Mucosa of descending colon (tissue), 3 donors: ENCODE data around the gene ERBB3. TPM values are rescaled to one million over a fixed set of nuclear protein-coding genes. Genes with fewer than 3 reads are reported as not detected.
A peak's percentile ranks its signal among the peaks of the same experiment; 100 is the strongest.

Experiments
- ATAC-seq: fragments of 200-7000 bp; cut with Tn5 transposase; one replicate; pipeline ENCODE4 v1.9.1; 2020; ENCODE audit warnings: mild to moderate bottlenecking, moderate library complexity
- DNase-seq, 3 donors: peaks; one replicate each; pipeline ENCODE4 v3.0.0-alpha.2; 2020
- H3K36me3 ChIP-seq: fragments of 200-600 bp; one replicate; pipeline ENCODE4 v1.8.0; 2021; ENCODE audit warnings: low read depth, mild to moderate bottlenecking
- H3K4me1 ChIP-seq: fragments of 200-600 bp; one replicate; pipeline ENCODE4 v1.8.0; 2021; ENCODE audit warnings: low read depth, mild to moderate bottlenecking
- H3K4me3 ChIP-seq: fragments of 200-600 bp; one replicate; pipeline ENCODE4 v1.8.0; 2021; ENCODE audit warnings: mild to moderate bottlenecking
- H3K9me3 ChIP-seq: fragments of 200-600 bp; one replicate; pipeline ENCODE4 v1.8.0; 2021; ENCODE audit warnings: mild to moderate bottlenecking
- CTCF ChIP-seq: fragments of 200-600 bp; IDR thresholded peaks from one replicate; pipeline ENCODE4 v1.8.0; 2022; ENCODE audit warnings: antibody characterized with exemption, mild to moderate bottlenecking
- intact Hi-C, 2 donors: fragments of 100-400 bp; cut with DNase I in 1 of 2; cut with micrococcal nuclease in 1 of 2; formaldehyde crosslinking; loops; one replicate each; pipeline versions ENCODE4 v1.11.0 to v1.11.1; 2022; cut with DNase I, micrococcal nuclease
- total RNA-seq, 3 donors: library from RNA; stranded (reverse); fragmentation: NEBNext Ultra II Directional in 2 of 3; extraction: Animal tissue kit (Norgen Biotek cat#: 25700) in 2 of 3; gene quantifications; one replicate each; pipeline versions ENCODE4 v1.2.1 to v1.2.4, GENCODE V29; 2021 to 2023
- donor health status: DM: no; HTN: no; CAD: no; lungs with moderate emphysema.
- donor health status: DM: no; HTN: no; CAD: no.
- donor health status: DM: no; HTN: yes; CAD: no.

Gene ERBB3
- total RNA-seq, 3 donors from 2014 or later, result 136 to 423 (median 212) TPM

DNA sequence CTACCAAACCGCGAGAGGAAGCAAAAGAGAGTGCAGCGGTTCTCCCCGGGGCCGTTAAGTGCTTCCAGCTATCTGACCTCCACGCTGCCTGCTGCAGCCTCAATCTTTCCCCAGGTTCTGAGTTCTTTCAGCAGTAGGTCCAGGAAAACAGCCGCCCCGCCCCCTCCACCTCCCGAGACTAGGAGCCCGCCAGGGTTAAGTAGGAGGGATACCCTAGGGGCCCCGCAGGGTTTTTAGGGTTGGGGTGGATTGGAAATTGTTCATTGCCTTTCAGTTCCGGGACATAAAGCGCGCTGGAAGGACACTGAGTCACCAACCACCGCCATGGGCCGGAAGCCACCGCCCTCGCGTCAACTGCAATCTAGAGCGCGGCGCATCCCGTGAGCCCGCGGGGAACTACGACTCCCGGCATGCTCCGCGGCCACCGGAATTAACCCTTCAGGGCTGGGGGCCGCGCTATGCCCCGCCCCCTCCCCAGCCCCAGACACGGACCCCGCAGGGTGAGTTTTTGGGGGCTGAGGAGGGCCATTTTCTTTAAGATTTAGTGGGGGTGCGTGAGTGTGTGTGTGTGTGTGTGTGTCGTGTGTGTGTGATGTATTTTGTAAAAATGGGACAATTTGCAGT is 72.3 kb downstream of the ERBB3 start, which contains the start of gene MYL6B:
TSS of gene MYL6B (plus strand) at position 456 of the 624 bp plus-strand sequence. CDS start 1,332 bp downstream, outside the sequence.
- no peak for TF ChIP-seq CTCF
- no peaks in the 10 kb centered on the region for H3K9me3 ChIP-seq
- ATAC-seq (peak; percentile 96), DNase-seq (peak; percentile 95 to 97 (median 96))
- H3K4me1 ChIP-seq, result peaks cover 17% of the 10 kb centered on the region
- intact Hi-C loops, result no loop called here
- H3K4me3 ChIP-seq, result peak within 1 kb of the TSS; percentile 29
- no peaks in the 10 kb centered on the region for H3K36me3 ChIP-seq

Other genes starting within 250 kb of the ERBB3 start
- gene MMP19, start 237.2 kb upstream of the ERBB3 start, total RNA-seq, result 1 to 10 TPM; 1.7 to 6.6 (median 5.0) TPM
- 10 to 100 TPM; 29.7 to 48.8 (median 45.7) TPM for gene PYM1, start 152.3 kb upstream of the ERBB3 start, total RNA-seq
- gene DGKA, start 149.0 kb upstream of the ERBB3 start, total RNA-seq, result 100 to 1,000 TPM in 1 of 3 donors, 10 to 100 TPM in 2; 82.6 to 148 (median 97.0) TPM
- 1 to 10 TPM; 1.3 to 4.4 (median 3.4) TPM for gene PMEL, start 114.1 kb upstream of the ERBB3 start, total RNA-seq
- 10 to 100 TPM; 17.1 to 22.1 (median 20.8) TPM for gene CDK2, start 113.3 kb upstream of the ERBB3 start, total RNA-seq
- gene RAB5B, start 106.1 kb upstream of the ERBB3 start, total RNA-seq, result 100 to 1,000 TPM; 131 to 179 (median 173) TPM
- 10 to 100 TPM; 29.2 to 32.0 (median 30.4) TPM for gene SUOX, start 82.9 kb upstream of the ERBB3 start, total RNA-seq
- 1 to 10 TPM; 3.5 to 9.1 (median 7.2) TPM for gene IKZF4, start 59.1 kb upstream of the ERBB3 start, total RNA-seq
- gene RPS26, start 38.2 kb upstream of the ERBB3 start, total RNA-seq, result 10 to 100 TPM; 28.8 to 81.1 (median 34.5) TPM
- 10 to 100 TPM; 61.7 to 94.9 (median 90.3) TPM for gene PA2G4, start 24.4 kb downstream of the ERBB3 start, total RNA-seq
- 1,000 to 10,000 TPM; 2,763 to 3,198 (median 3,152) TPM for gene RPL41, start 36.5 kb downstream of the ERBB3 start, total RNA-seq
- gene ZC3H10, start 38.1 kb downstream of the ERBB3 start, total RNA-seq, result 10 to 100 TPM in 1 of 3 donors, 1 to 10 TPM in 2; 5.0 to 11.8 (median 5.4) TPM
- 10 to 100 TPM; 44.9 to 75.7 (median 52.0) TPM for gene ESYT1, start 48.1 kb downstream of the ERBB3 start, total RNA-seq
- 10 to 100 TPM; 13.0 to 39.8 (median 22.7) TPM for gene MYL6B, start 72.4 kb downstream of the ERBB3 start, total RNA-seq
- gene MYL6, start 78.2 kb downstream of the ERBB3 start, total RNA-seq, result 1,000 to 10,000 TPM; 1,884 to 3,185 (median 1,894) TPM
- gene SMARCC2, start 109.3 kb downstream of the ERBB3 start, total RNA-seq, result 100 to 1,000 TPM in 2 of 3 donors, 10 to 100 TPM in 1; 91.7 to 163 (median 116) TPM
- 10 to 100 TPM; 30.4 to 51.5 (median 32.1) TPM for gene RNF41, start 141.8 kb downstream of the ERBB3 start, total RNA-seq
- 10 to 100 TPM; 22.2 to 37.3 (median 30.2) TPM for gene NABP2, start 144.2 kb downstream of the ERBB3 start, total RNA-seq
- gene SLC39A5, start 149.9 kb downstream of the ERBB3 start, total RNA-seq, result 100 to 1,000 TPM in 2 of 3 donors, 10 to 100 TPM in 1; 88.4 to 298 (median 129) TPM
- 10 to 100 TPM; 35.6 to 53.8 (median 43.1) TPM for gene ANKRD52, start 178.2 kb downstream of the ERBB3 start, total RNA-seq
- gene COQ10A, start 186.8 kb downstream of the ERBB3 start, total RNA-seq, result 10 to 100 TPM in 1 of 3 donors, 1 to 10 TPM in 2; 4.0 to 12.7 (median 5.3) TPM
- gene CS, start 220.2 kb downstream of the ERBB3 start, total RNA-seq, result 100 to 1,000 TPM; 261 to 344 (median 332) TPM
- 10 to 100 TPM; 75.5 to 79.3 (median 77.7) TPM for gene CNPY2, start 235.8 kb downstream of the ERBB3 start, total RNA-seq